ENCODE data around the gene CCDC192.

DNA sequence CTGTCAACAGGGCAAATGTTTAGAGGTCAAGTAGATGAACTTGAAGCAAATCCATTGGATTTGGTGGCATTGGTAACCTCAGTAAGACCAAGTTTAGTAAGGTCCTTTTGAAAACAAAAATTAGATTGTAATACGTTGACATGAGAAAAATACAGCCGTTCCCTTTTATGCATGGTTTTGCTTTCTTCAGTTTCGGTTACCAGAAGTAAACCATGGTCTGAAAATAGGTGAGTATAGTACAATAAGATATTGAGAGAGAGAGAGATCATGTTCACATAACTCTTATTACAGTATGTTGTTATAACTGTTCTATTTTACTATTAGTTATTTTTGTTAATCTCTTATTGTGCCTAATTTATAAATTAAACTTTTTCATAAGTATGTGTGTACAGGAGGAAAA is 223.8 kb downstream of the CCDC192 start:
- TF ChIP-seq CTCF (IDR thresholded peaks at IDR 0.05; ENCODE audit: insufficient read depth, low read depth, low read length) (no peak), EZH2 (IDR thresholded peaks at IDR 0.05; ENCODE audit: insufficient read depth, low read length) (no peak)

All from astrocyte (in vitro differentiated cells and primary cell).